Measurements from ENCODE around the gene LYPD8.

DNA sequence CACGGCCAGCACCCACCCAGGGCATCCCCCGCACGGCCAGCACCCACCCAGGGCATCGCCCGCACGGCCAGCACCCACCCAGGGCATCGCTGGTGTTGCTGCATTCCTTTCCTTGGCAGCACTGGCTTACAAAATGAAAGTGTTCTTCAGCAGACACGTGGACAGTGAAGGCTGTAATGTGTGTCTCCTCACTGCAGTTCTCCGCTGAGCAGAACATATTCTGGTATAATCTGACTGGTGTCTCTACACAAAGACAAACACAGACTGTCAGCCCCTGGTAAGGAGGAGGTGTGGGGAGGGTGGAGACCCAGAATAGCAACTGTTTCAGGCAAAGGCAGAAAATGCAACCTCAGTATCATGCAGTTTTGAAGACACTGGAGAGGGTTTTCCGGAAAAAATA, 7.3 kb downstream of the LYPD8 start:
- TF ChIP-seq, protein P1, sequence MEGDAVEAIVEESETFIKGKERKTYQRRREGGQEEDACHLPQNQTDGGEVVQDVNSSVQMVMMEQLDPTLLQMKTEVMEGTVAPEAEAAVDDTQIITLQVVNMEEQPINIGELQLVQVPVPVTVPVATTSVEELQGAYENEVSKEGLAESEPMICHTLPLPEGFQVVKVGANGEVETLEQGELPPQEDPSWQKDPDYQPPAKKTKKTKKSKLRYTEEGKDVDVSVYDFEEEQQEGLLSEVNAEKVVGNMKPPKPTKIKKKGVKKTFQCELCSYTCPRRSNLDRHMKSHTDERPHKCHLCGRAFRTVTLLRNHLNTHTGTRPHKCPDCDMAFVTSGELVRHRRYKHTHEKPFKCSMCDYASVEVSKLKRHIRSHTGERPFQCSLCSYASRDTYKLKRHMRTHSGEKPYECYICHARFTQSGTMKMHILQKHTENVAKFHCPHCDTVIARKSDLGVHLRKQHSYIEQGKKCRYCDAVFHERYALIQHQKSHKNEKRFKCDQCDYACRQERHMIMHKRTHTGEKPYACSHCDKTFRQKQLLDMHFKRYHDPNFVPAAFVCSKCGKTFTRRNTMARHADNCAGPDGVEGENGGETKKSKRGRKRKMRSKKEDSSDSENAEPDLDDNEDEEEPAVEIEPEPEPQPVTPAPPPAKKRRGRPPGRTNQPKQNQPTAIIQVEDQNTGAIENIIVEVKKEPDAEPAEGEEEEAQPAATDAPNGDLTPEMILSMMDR (IDR thresholded peaks at IDR 0.05) = no peak
- TF ChIP-seq POLR2AphosphoS5 (IDR thresholded peaks at IDR 0.05) = no peak
